Astrocyte (in vitro differentiated cells and primary cell): ENCODE results near the gene SUN5. TPM values are rescaled to one million over a fixed set of nuclear protein-coding genes. Genes with fewer than 3 reads are reported as not detected.

Source experiments
- DNase-seq: peaks from one replicate; pipeline ENCODE4 v3.0.0-alpha.2; 2010; ENCODE audit warnings: low read depth
- FAIRE-seq: peaks from 2 replicates; lab custom pipeline; 2011; peaks lifted over from hg19 to GRCh38; lab: Jason Lieb, UNC
- H2AFZ ChIP-seq: 2 replicates; pipeline ENCODE4 v1.6.0; 2012; ENCODE audit warnings: low read depth, low read length, inconsistent platforms
- H3K27ac ChIP-seq: 2 replicates; pipeline ENCODE4 v1.5.1; 2011; ENCODE audit warnings: low read depth, low read length, inconsistent platforms
- H3K27me3 ChIP-seq: 2 replicates; pipeline ENCODE4 v1.6.0; 2011; ENCODE audit warnings: low read length, inconsistent platforms; ENCODE audit not compliant: insufficient read depth
- H3K36me3 ChIP-seq: 2 replicates; pipeline ENCODE4 v1.5.1; 2011; ENCODE audit warnings: low read length, inconsistent platforms; ENCODE audit not compliant: insufficient read depth
- H3K4me1 ChIP-seq: 2 replicates; pipeline ENCODE4 v1.5.1; 2011; ENCODE audit warnings: low read length, inconsistent platforms; ENCODE audit not compliant: insufficient read depth
- H3K4me2 ChIP-seq: 2 replicates; pipeline ENCODE4 v1.6.0; 2012; ENCODE audit warnings: low read length, inconsistent platforms
- H3K4me3 ChIP-seq: 2 replicates; pipeline ENCODE4 v1.5.1; 2011; ENCODE audit warnings: low read depth, mild to moderate bottlenecking, low read length, inconsistent platforms; ENCODE audit not compliant: insufficient read depth
- H3K79me2 ChIP-seq: 2 replicates; pipeline ENCODE4 v1.6.0; 2012; ENCODE audit warnings: mild to moderate bottlenecking, low read length, inconsistent platforms; ENCODE audit not compliant: insufficient read depth
- H3K9ac ChIP-seq: 2 replicates; pipeline ENCODE4 v1.6.0; 2012; ENCODE audit warnings: mild to moderate bottlenecking, low read length, inconsistent platforms
- H3K9me3 ChIP-seq: 2 replicates; pipeline ENCODE4 v1.5.1; 2012; ENCODE audit warnings: low read depth, mild to moderate bottlenecking, low read length, inconsistent platforms; ENCODE audit not compliant: insufficient read depth
- H4K20me1 ChIP-seq: 2 replicates; pipeline ENCODE4 v1.6.0; 2012; ENCODE audit warnings: low read length, inconsistent platforms; ENCODE audit not compliant: insufficient read depth
- H3K27ac Mint-ChIP-seq: one replicate; pipeline ENCODE4 v1.8.0; 2021; ENCODE audit warnings: mild to moderate bottlenecking, mixed read lengths; ENCODE audit not compliant: unreplicated experiment
- H3K27me3 Mint-ChIP-seq: one replicate; pipeline ENCODE4 v1.8.0; 2021; ENCODE audit warnings: low read depth, mixed read lengths; ENCODE audit not compliant: unreplicated experiment
- H3K36me3 Mint-ChIP-seq: one replicate; pipeline ENCODE4 v1.8.0; 2021; ENCODE audit warnings: low read depth, mixed read lengths; ENCODE audit not compliant: unreplicated experiment
- H3K4me1 Mint-ChIP-seq: one replicate; pipeline ENCODE4 v1.8.0; 2021; ENCODE audit warnings: low read depth, mixed read lengths; ENCODE audit not compliant: unreplicated experiment
- H3K4me3 Mint-ChIP-seq: one replicate; pipeline ENCODE4 v1.8.0; 2021; ENCODE audit warnings: mild to moderate bottlenecking, moderate library complexity, mixed read lengths; ENCODE audit not compliant: unreplicated experiment
- H3K9me3 Mint-ChIP-seq: one replicate; pipeline ENCODE4 v1.8.0; 2021; ENCODE audit warnings: mild to moderate bottlenecking, mixed read lengths; ENCODE audit not compliant: unreplicated experiment
- EZH2 ChIP-seq: IDR thresholded peaks from 2 replicates; pipeline ENCODE4 v1.6.1; 2012; ENCODE audit warnings: mild to moderate bottlenecking, low read length, inconsistent platforms; ENCODE audit not compliant: insufficient read depth
- total RNA-seq: library from RNA; stranded (reverse); gene quantifications from 2 replicates; pipeline ENCODE4 v1.2.1, GENCODE V29; 2021
- TF ChIP-seq, protein P1 (sequence below): IDR thresholded peaks from 2 replicates; pipeline ENCODE4 v1.5.1; 2011; ENCODE audit warnings: low read depth, mild to moderate bottlenecking, inconsistent platforms, low read length, moderate library complexity; ENCODE audit not compliant: insufficient read depth

The SUN5 gene
- total RNA-seq, 1 donor from 2014 or later: not detected

DNA sequence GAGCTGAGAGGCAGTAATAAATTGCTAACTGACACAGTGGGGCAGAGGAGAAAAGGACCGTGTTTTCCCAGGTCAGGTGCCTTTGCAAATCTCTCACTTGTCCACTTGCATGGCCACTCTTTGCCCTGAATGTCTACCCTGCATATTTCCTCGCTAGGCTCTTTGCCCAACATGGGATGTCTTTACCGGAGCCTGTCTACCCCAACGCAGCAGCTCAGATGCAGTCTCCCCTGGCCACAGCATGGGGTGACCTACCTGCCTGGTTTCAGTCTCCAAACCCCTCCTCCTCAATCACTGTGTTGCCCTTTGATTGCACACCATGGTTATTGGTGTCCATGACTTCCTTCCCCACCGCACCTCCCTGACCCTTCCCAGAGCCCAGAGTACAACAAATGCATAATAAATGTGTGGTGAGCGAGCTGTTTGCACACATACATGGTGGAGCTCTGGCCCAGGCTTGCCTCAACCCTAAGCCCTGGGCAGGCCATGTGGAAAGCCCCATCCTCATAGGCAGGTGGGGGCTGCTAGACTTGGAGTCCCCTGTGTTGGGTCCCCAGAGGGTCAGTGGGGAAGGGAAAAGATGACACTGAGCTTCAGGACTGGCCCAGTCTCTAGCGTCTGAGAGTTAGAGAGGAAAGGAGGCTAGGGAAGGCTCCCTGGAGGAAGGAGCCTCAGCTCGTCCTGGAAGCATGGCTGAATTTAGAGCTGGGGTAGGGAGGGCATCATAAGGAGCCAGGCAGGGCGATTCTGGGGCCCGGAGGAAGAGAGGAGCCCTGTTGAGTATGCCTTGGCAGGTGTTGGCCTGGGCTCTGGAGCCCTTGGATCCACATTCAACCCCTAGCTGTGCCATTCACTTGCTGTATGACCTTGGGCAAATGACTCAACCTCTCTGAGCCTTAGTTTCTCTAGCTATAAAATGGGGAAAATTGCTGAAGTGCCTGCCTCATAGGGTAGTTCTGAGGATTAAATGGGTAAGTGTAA is 22.8 kb upstream of the SUN5 start:
- H3K79me2 ChIP-seq: no peaks in the 10 kb centered on the region
- TF ChIP-seq EZH2: no peak
- TF ChIP-seq, protein P1, sequence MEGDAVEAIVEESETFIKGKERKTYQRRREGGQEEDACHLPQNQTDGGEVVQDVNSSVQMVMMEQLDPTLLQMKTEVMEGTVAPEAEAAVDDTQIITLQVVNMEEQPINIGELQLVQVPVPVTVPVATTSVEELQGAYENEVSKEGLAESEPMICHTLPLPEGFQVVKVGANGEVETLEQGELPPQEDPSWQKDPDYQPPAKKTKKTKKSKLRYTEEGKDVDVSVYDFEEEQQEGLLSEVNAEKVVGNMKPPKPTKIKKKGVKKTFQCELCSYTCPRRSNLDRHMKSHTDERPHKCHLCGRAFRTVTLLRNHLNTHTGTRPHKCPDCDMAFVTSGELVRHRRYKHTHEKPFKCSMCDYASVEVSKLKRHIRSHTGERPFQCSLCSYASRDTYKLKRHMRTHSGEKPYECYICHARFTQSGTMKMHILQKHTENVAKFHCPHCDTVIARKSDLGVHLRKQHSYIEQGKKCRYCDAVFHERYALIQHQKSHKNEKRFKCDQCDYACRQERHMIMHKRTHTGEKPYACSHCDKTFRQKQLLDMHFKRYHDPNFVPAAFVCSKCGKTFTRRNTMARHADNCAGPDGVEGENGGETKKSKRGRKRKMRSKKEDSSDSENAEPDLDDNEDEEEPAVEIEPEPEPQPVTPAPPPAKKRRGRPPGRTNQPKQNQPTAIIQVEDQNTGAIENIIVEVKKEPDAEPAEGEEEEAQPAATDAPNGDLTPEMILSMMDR: no peak
- FAIRE-seq: no peak
- no peaks in the 10 kb centered on the region for H4K20me1 ChIP-seq
- Mint-ChIP-seq H3K4me3 (no peak overlapping the region), H3K4me1 (no peaks in the 10 kb centered on the region), H3K27me3 (peaks cover 14% of the 10 kb centered on the region), H3K9me3 (no peaks in the 10 kb centered on the region), H3K27ac (no peak overlapping the region), H3K36me3 (no peaks in the 10 kb centered on the region)
- no peak for DNase-seq
- no peak overlapping the region for H3K4me2 ChIP-seq
- H3K9ac ChIP-seq: no peak overlapping the region
- H3K36me3 ChIP-seq: no peaks in the 10 kb centered on the region
- peaks cover 4% of the 10 kb centered on the region for H3K27me3 ChIP-seq
- no peak overlapping the region for H3K27ac ChIP-seq
- no peak overlapping the region for H2AFZ ChIP-seq
- H3K4me3 ChIP-seq: no peak overlapping the region
- no peaks in the 10 kb centered on the region for H3K4me1 ChIP-seq
- no peaks in the 10 kb centered on the region for H3K9me3 ChIP-seq

DNA sequence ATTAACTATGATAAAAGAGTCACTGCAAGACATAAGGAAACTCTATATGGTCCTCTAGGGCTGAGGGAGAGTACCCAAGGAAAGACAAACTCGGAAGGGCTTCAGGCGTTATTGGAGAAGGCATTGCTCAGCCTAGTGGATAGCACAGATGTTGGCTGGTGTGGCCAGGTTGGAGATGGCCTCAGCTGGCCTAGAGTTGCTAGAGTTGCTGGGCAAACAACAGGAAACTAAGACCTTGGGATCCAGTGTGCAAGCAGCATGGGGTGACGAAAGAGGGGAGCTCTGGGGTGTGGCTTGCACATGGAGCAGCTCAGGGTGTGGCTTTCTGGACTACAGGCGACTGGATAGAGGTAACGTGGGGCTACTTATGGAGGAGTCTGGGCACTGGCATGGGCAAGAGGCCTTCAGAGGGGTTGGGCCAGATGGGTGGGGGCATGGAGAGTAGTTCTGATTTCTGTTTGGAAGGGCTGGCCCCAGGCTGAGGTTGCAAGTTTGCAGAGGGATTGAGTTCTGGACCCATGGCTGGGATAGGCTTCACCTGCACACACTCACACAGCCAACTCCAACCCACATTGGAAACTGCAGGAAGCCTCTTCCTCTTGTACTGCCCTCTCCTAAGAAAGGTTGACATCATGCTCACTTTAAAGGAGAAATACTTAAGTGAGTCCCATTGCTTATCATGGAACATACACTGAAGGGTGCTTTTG is 22.0 kb upstream of the SUN5 start:
- H3K9me3 Mint-ChIP-seq: no peaks in the 10 kb centered on the region
- no peak overlapping the region for H3K27ac Mint-ChIP-seq
- FAIRE-seq: no peak
- no peaks in the 10 kb centered on the region for H3K79me2 ChIP-seq
- peaks cover 4% of the 10 kb centered on the region for H3K27me3 ChIP-seq
- no peak overlapping the region for H3K4me2 ChIP-seq
- TF ChIP-seq, protein P1: no peak
- TF ChIP-seq EZH2: no peak
- H3K9me3 ChIP-seq: no peaks in the 10 kb centered on the region
- H3K4me1 ChIP-seq: no peaks in the 10 kb centered on the region
- H3K36me3 ChIP-seq: no peaks in the 10 kb centered on the region
- no peak overlapping the region for H3K4me3 Mint-ChIP-seq
- H4K20me1 ChIP-seq: no peaks in the 10 kb centered on the region
- no peak for DNase-seq
- no peak overlapping the region for H3K9ac ChIP-seq
- H3K4me3 ChIP-seq: no peak overlapping the region
- no peak overlapping the region for H3K27ac ChIP-seq
- H2AFZ ChIP-seq: no peak overlapping the region
- peaks cover 19% of the 10 kb centered on the region for H3K27me3 Mint-ChIP-seq
- no peaks in the 10 kb centered on the region for H3K36me3 Mint-ChIP-seq
- H3K4me1 Mint-ChIP-seq: no peaks in the 10 kb centered on the region
